Measurements from ENCODE around the gene NPTX1.

Gene NPTX1

GRCh38 chr17:80477647-80478478 lies 1.5 kb upstream of the NPTX1 start:
- TF ChIP-seq CTCF (IDR thresholded peaks at IDR 0.05; ENCODE audit: low read depth, low read length), result peak; percentile 58
- no peak for DNase-seq (ENCODE audit: extremely low read depth, low read depth)

- no peak for TF ChIP-seq CTCF (IDR thresholded peaks at IDR 0.05; ENCODE audit: low read depth, low read length)
- no peak for DNase-seq (ENCODE audit: extremely low read depth, low read depth)
Observed at GRCh38 chr17:80476877-80477646, 655 bp upstream of the NPTX1 start.

GRCh38 chr17:80474961-80475909 lies 1.2 kb downstream of the NPTX1 start:
- no peak for TF ChIP-seq CTCF (IDR thresholded peaks at IDR 0.05; ENCODE audit: low read depth, low read length)
- no peak for DNase-seq (ENCODE audit: extremely low read depth, low read depth)

GRCh38 chr17:80474231-80474960 lies 2.0 kb downstream of the NPTX1 start:
- no peak for DNase-seq (ENCODE audit: extremely low read depth, low read depth)
- TF ChIP-seq CTCF (IDR thresholded peaks at IDR 0.05; ENCODE audit: low read depth, low read length), result peak; percentile 12

GRCh38 chr17:80473701-80474100 lies 2.7 kb downstream of the NPTX1 start:
- TF ChIP-seq CTCF (IDR thresholded peaks at IDR 0.05; ENCODE audit: low read depth, low read length), result no peak

GRCh38 chr17:80472996-80473395 lies 3.4 kb downstream of the NPTX1 start:
- DNase-seq (ENCODE audit: extremely low read depth, low read depth), result no peak
- no peak for TF ChIP-seq CTCF (IDR thresholded peaks at IDR 0.05; ENCODE audit: low read depth, low read length)

More at GRCh38 chr17:80473701-80474100, 2.7 kb downstream of the NPTX1 start:
- no peak for DNase-seq (ENCODE audit: extremely low read depth, low read depth)

Measured in AG09319 (cell line).